ENCODE data around the gene METTL17. TPM values are rescaled to one million over a fixed set of nuclear protein-coding genes. Genes with fewer than 3 reads are reported as not detected.
A peak's percentile ranks its signal among the peaks of the same experiment; 100 is the strongest.

METTL17 gene
- total RNA-seq, 1 donor from 2014 or later, result 62.2 TPM

GRCh38 chr14:21033133-21033698 lies 43.4 kb downstream of the METTL17 start:
- H3K4me1 ChIP-seq, result peaks cover 3% of the 10 kb centered on the region
- DNase-seq (no peak), ATAC-seq (no peak)
- no peaks in the 10 kb centered on the region for H3K9me3 ChIP-seq
- no peaks in the 10 kb centered on the region for H3K36me3 ChIP-seq
- H3K27ac ChIP-seq, result no peak overlapping the region
- no peak for TF ChIP-seq CTCF (IDR thresholded peaks at IDR 0.05)
- no peaks in the 10 kb centered on the region for H3K27me3 ChIP-seq (ENCODE audit: low read depth)
- intact Hi-C loops (cut with DNase I), result no loop called here
- H3K4me3 ChIP-seq, result no peak overlapping the region

- intact Hi-C loops (cut with DNase I), result no loop called here
- H3K27me3 ChIP-seq (ENCODE audit: low read depth), result no peaks in the 10 kb centered on the region
- peaks cover 18% of the 10 kb centered on the region for H3K4me1 ChIP-seq
- no peak for ATAC-seq
- no peak for TF ChIP-seq CTCF (IDR thresholded peaks at IDR 0.05)
- H3K4me3 ChIP-seq, result no peak within 1 kb of the TSS
- H3K36me3 ChIP-seq, result no peaks in the 10 kb centered on the region
- H3K9me3 ChIP-seq, result no peaks in the 10 kb centered on the region
- DNase-seq, result no peak
- no peak within 1 kb of the TSS for H3K27ac ChIP-seq
Observed at GRCh38 chr14:21034707-21035106, 44.9 kb downstream of the METTL17 start, which contains the start of gene RNASE13. Gene RNASE13 (minus strand): TSS chr14:21034807. CDS start chr14:21034288, 519 bp downstream.

- Histone ChIP-seq H3K9me3 (no peaks in the 10 kb centered on the region), H3K4me1 (peaks cover 26% of the 10 kb centered on the region), H3K36me3 (no peaks in the 10 kb centered on the region), H3K4me3 (no peak overlapping the region), H3K27ac (no peak overlapping the region), H3K27me3 (ENCODE audit: low read depth) (no peaks in the 10 kb centered on the region)
- no peak for TF ChIP-seq CTCF (IDR thresholded peaks at IDR 0.05)
- no peak for ATAC-seq
- intact Hi-C loops (cut with DNase I), result no loop called here
- DNase-seq, result no peak
Observed at GRCh38 chr14:21036751-21037150, 47.0 kb downstream of the METTL17 start.

- H3K27me3 ChIP-seq (ENCODE audit: low read depth), result no peaks in the 10 kb centered on the region
- no peak overlapping the region for H3K4me3 ChIP-seq
- no peaks in the 10 kb centered on the region for H3K36me3 ChIP-seq
- peaks cover 26% of the 10 kb centered on the region for H3K4me1 ChIP-seq
- no peak for DNase-seq
- no peak overlapping the region for H3K27ac ChIP-seq
- intact Hi-C loops (cut with DNase I), result no loop called here
- TF ChIP-seq CTCF (IDR thresholded peaks at IDR 0.05), result no peak
- H3K9me3 ChIP-seq, result no peaks in the 10 kb centered on the region
- ATAC-seq, result no peak
Observed at GRCh38 chr14:21037156-21037555, 47.4 kb downstream of the METTL17 start.

- H3K9me3 ChIP-seq, result no peaks in the 10 kb centered on the region
- TF ChIP-seq CTCF (IDR thresholded peaks at IDR 0.05), result no peak
- H3K27me3 ChIP-seq (ENCODE audit: low read depth), result no peaks in the 10 kb centered on the region
- peaks cover 38% of the 10 kb centered on the region for H3K4me1 ChIP-seq
- H3K36me3 ChIP-seq, result no peaks in the 10 kb centered on the region
- peak overlapping the region; percentile 6 for H3K4me3 ChIP-seq
- intact Hi-C loops (cut with DNase I), result no loop called here
- DNase-seq (peak; percentile 62), ATAC-seq (peak; percentile 78 to 83)
- H3K27ac ChIP-seq, result peak overlapping the region; percentile 68
Observed at GRCh38 chr14:21038441-21039422, 49.0 kb downstream of the METTL17 start.

Data from lower lobe of right lung (tissue), 2 donors.